Measurements from ENCODE around the gene CKAP5.

CKAP5 gene

GRCh38 chr11:46736146-46736545 lies 109.9 kb downstream of the CKAP5 start:
- H3K36me3 Mint-ChIP-seq (ENCODE audit: low read depth), result peaks cover 5% of the 10 kb centered on the region
- no peak for DNase-seq
- no peaks in the 10 kb centered on the region for H3K4me1 Mint-ChIP-seq (ENCODE audit: low read depth)
- H3K27ac Mint-ChIP-seq, result no peak overlapping the region
- H3K27me3 Mint-ChIP-seq, result no peaks in the 10 kb centered on the region
- H3K9me3 Mint-ChIP-seq, result no peaks in the 10 kb centered on the region
- no peak overlapping the region for H3K4me3 Mint-ChIP-seq

GRCh38 chr11:46733234-46733633 lies 112.8 kb downstream of the CKAP5 start:
- Mint-ChIP-seq H3K9me3 (no peaks in the 10 kb centered on the region), H3K27me3 (no peaks in the 10 kb centered on the region), H3K36me3 (ENCODE audit: low read depth) (no peaks in the 10 kb centered on the region), H3K4me1 (ENCODE audit: low read depth) (no peaks in the 10 kb centered on the region), H3K27ac (no peak overlapping the region), H3K4me3 (no peak overlapping the region)
- no peak for DNase-seq

- Mint-ChIP-seq H3K36me3 (ENCODE audit: low read depth) (no peaks in the 10 kb centered on the region), H3K27ac (no peak overlapping the region), H3K4me1 (ENCODE audit: low read depth) (no peaks in the 10 kb centered on the region), H3K27me3 (no peaks in the 10 kb centered on the region), H3K4me3 (no peak overlapping the region), H3K9me3 (no peaks in the 10 kb centered on the region)
- no peak for DNase-seq
Measured at GRCh38 chr11:46731545-46731944, 114.5 kb downstream of the CKAP5 start.

GRCh38 chr11:46729110-46730027 lies 116.7 kb downstream of the CKAP5 start:
- Mint-ChIP-seq H3K36me3 (ENCODE audit: low read depth) (no peaks in the 10 kb centered on the region), H3K9me3 (no peaks in the 10 kb centered on the region), H3K4me1 (ENCODE audit: low read depth) (no peaks in the 10 kb centered on the region), H3K27me3 (no peaks in the 10 kb centered on the region), H3K4me3 (no peak overlapping the region), H3K27ac (no peak overlapping the region)
- no peak for DNase-seq

- no peaks in the 10 kb centered on the region for H3K27me3 Mint-ChIP-seq
- no peak overlapping the region for H3K27ac Mint-ChIP-seq
- H3K4me3 Mint-ChIP-seq, result no peak overlapping the region
- DNase-seq, result no peak
- no peaks in the 10 kb centered on the region for H3K4me1 Mint-ChIP-seq (ENCODE audit: low read depth)
- H3K9me3 Mint-ChIP-seq, result no peaks in the 10 kb centered on the region
- no peaks in the 10 kb centered on the region for H3K36me3 Mint-ChIP-seq (ENCODE audit: low read depth)
Measured at GRCh38 chr11:46728659-46729040, 117.4 kb downstream of the CKAP5 start.

- H3K9me3 Mint-ChIP-seq, result no peaks in the 10 kb centered on the region
- no peaks in the 10 kb centered on the region for H3K27me3 Mint-ChIP-seq
- no peak overlapping the region for H3K27ac Mint-ChIP-seq
- H3K36me3 Mint-ChIP-seq (ENCODE audit: low read depth), result no peaks in the 10 kb centered on the region
- no peaks in the 10 kb centered on the region for H3K4me1 Mint-ChIP-seq (ENCODE audit: low read depth)
- H3K4me3 Mint-ChIP-seq, result no peak overlapping the region
- DNase-seq, result no peak
Measured at GRCh38 chr11:46727952-46728658, 118.0 kb downstream of the CKAP5 start.

- Mint-ChIP-seq H3K36me3 (ENCODE audit: low read depth) (no peaks in the 10 kb centered on the region), H3K4me3 (no peak overlapping the region), H3K27me3 (no peaks in the 10 kb centered on the region), H3K9me3 (no peaks in the 10 kb centered on the region), H3K4me1 (ENCODE audit: low read depth) (no peaks in the 10 kb centered on the region), H3K27ac (no peak overlapping the region)
- DNase-seq, result no peak
Measured at GRCh38 chr11:46726206-46726862, 119.7 kb downstream of the CKAP5 start.

- Mint-ChIP-seq H3K4me1 (ENCODE audit: low read depth) (no peaks in the 10 kb centered on the region), H3K4me3 (no peak overlapping the region), H3K9me3 (no peaks in the 10 kb centered on the region), H3K36me3 (ENCODE audit: low read depth) (no peaks in the 10 kb centered on the region), H3K27me3 (no peaks in the 10 kb centered on the region), H3K27ac (no peak overlapping the region)
- DNase-seq, result no peak
Measured at GRCh38 chr11:46725338-46726205, 120.5 kb downstream of the CKAP5 start.

GRCh38 chr11:46724088-46724487 lies 122.0 kb downstream of the CKAP5 start:
- H3K27me3 Mint-ChIP-seq, result no peaks in the 10 kb centered on the region
- H3K4me3 Mint-ChIP-seq, result no peak overlapping the region
- DNase-seq, result no peak
- H3K36me3 Mint-ChIP-seq (ENCODE audit: low read depth), result no peaks in the 10 kb centered on the region
- H3K27ac Mint-ChIP-seq, result no peak overlapping the region
- no peaks in the 10 kb centered on the region for H3K4me1 Mint-ChIP-seq (ENCODE audit: low read depth)
- H3K9me3 Mint-ChIP-seq, result no peaks in the 10 kb centered on the region

GRCh38 chr11:46723359-46723680 lies 122.8 kb downstream of the CKAP5 start:
- Mint-ChIP-seq H3K27ac (no peak overlapping the region), H3K27me3 (no peaks in the 10 kb centered on the region), H3K36me3 (ENCODE audit: low read depth) (no peaks in the 10 kb centered on the region), H3K4me1 (ENCODE audit: low read depth) (peaks cover 3% of the 10 kb centered on the region), H3K4me3 (no peak overlapping the region), H3K9me3 (no peaks in the 10 kb centered on the region)
- DNase-seq, result no peak

- H3K27ac Mint-ChIP-seq, result no peak overlapping the region
- H3K4me1 Mint-ChIP-seq (ENCODE audit: low read depth), result peaks cover 6% of the 10 kb centered on the region
- no peaks in the 10 kb centered on the region for H3K27me3 Mint-ChIP-seq
- H3K4me3 Mint-ChIP-seq, result no peak overlapping the region
- H3K9me3 Mint-ChIP-seq, result no peaks in the 10 kb centered on the region
- no peaks in the 10 kb centered on the region for H3K36me3 Mint-ChIP-seq (ENCODE audit: low read depth)
- no peak for DNase-seq
Measured at GRCh38 chr11:46722566-46723358, 123.3 kb downstream of the CKAP5 start.

- H3K27ac Mint-ChIP-seq, result no peak overlapping the region
- H3K36me3 Mint-ChIP-seq (ENCODE audit: low read depth), result no peaks in the 10 kb centered on the region
- DNase-seq, result no peak
- H3K4me3 Mint-ChIP-seq, result no peak overlapping the region
- H3K4me1 Mint-ChIP-seq (ENCODE audit: low read depth), result peaks cover 6% of the 10 kb centered on the region
- H3K27me3 Mint-ChIP-seq, result no peaks in the 10 kb centered on the region
- H3K9me3 Mint-ChIP-seq, result no peaks in the 10 kb centered on the region
Measured at GRCh38 chr11:46721286-46721685, 124.8 kb downstream of the CKAP5 start.

- Mint-ChIP-seq H3K36me3 (ENCODE audit: low read depth) (no peaks in the 10 kb centered on the region), H3K4me3 (no peak overlapping the region), H3K27ac (no peak overlapping the region), H3K9me3 (no peaks in the 10 kb centered on the region), H3K4me1 (ENCODE audit: low read depth) (peaks cover 7% of the 10 kb centered on the region), H3K27me3 (no peaks in the 10 kb centered on the region)
- no peak for DNase-seq
Measured at GRCh38 chr11:46719543-46720218, 126.4 kb downstream of the CKAP5 start.
